ENCODE data around the gene SLC37A1. TPM values are rescaled to one million over a fixed set of nuclear protein-coding genes. Genes with fewer than 3 reads are reported as not detected.

Gene SLC37A1
- total RNA-seq, 4 donors from 2014 or later = 4.0 to 5.8 (median 5.1) TPM

GRCh38 chr21:42499444-42500112, 14.1 kb upstream of the SLC37A1 start:
- TF ChIP-seq, protein P1, sequence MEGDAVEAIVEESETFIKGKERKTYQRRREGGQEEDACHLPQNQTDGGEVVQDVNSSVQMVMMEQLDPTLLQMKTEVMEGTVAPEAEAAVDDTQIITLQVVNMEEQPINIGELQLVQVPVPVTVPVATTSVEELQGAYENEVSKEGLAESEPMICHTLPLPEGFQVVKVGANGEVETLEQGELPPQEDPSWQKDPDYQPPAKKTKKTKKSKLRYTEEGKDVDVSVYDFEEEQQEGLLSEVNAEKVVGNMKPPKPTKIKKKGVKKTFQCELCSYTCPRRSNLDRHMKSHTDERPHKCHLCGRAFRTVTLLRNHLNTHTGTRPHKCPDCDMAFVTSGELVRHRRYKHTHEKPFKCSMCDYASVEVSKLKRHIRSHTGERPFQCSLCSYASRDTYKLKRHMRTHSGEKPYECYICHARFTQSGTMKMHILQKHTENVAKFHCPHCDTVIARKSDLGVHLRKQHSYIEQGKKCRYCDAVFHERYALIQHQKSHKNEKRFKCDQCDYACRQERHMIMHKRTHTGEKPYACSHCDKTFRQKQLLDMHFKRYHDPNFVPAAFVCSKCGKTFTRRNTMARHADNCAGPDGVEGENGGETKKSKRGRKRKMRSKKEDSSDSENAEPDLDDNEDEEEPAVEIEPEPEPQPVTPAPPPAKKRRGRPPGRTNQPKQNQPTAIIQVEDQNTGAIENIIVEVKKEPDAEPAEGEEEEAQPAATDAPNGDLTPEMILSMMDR (IDR thresholded peaks at IDR 0.05; ENCODE audit: low read depth) = no peak

DNA sequence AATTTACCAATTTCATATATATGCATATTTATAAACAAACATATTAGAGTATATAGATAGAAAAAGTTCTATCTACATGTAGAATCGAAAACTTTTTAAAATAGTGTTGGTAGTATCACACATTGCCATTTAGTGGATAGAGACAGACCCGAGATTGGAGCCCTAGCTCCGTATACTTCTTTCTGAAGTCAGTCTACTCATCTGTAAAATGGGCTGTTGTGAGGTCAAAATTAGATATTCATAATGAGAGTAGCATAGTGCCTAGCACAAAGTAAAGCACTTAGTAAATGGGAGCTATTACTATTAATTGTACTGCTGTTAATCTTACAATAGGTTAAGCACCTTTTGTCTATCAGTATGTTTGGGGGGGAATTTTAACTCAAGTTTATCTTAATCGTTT, 13.4 kb upstream of the SLC37A1 start:
- TF ChIP-seq, protein P1 (IDR thresholded peaks at IDR 0.05; ENCODE audit: low read depth) = no peak

GRCh38 chr21:42500736-42501135, 12.9 kb upstream of the SLC37A1 start:
- TF ChIP-seq, protein P1 (IDR thresholded peaks at IDR 0.05; ENCODE audit: low read depth) = no peak

GRCh38 chr21:42503711-42504110, 9.9 kb upstream of the SLC37A1 start:
- TF ChIP-seq, protein P1 (IDR thresholded peaks at IDR 0.05; ENCODE audit: low read depth) = no peak

- TF ChIP-seq, protein P1 (IDR thresholded peaks at IDR 0.05; ENCODE audit: low read depth) = no peak
Observed at GRCh38 chr21:42505090-42505726, 8.4 kb upstream of the SLC37A1 start.

GRCh38 chr21:42507418-42507817, 6.2 kb upstream of the SLC37A1 start:
- TF ChIP-seq, protein P1 (IDR thresholded peaks at IDR 0.05; ENCODE audit: low read depth) = no peak

DNA sequence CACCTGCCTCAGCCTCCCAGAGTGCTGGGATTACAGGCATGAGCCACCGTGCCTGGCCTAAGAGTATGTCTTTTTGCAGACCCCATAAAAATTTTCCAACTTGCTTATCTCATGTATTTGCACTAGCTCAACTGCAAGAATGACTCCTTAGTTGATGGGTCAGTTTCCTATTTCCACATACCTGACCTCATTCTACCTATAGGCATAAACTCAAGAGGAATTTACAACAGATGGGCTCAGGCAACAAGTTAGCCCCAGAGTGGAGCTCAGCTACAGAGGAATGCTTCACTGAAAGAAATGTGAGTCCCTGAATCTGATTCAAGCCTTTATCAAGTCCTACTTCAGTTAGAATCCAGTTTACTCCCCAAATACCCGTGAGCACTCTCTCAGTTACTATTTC, 5.3 kb upstream of the SLC37A1 start:
- TF ChIP-seq, protein P1 (IDR thresholded peaks at IDR 0.05; ENCODE audit: low read depth) = no peak

Data from subcutaneous adipose tissue (tissue), 4 donors.